Lower leg skin (tissue), 3 donors: ENCODE measurements around the gene PRMT7.

ENCODE experiments used
- CTCF ChIP-seq, 3 donors: fragments of 450-650 bp; IDR thresholded peaks; one replicate each; pipeline ENCODE4 v1.5.1; 2016; ENCODE audit warnings: antibody characterized with exemption in 3 of 3, mild to moderate bottlenecking in 3 of 3, moderate library complexity in 2 of 3
- POLR2A ChIP-seq, 2 donors: fragments of 450-650 bp; IDR thresholded peaks; one replicate each; pipeline ENCODE4 v1.6.1; 2016 to 2017; ENCODE audit warnings: antibody characterized with exemption in 2 of 2, mild to moderate bottlenecking in 1 of 2, moderate library complexity in 1 of 2

DNA sequence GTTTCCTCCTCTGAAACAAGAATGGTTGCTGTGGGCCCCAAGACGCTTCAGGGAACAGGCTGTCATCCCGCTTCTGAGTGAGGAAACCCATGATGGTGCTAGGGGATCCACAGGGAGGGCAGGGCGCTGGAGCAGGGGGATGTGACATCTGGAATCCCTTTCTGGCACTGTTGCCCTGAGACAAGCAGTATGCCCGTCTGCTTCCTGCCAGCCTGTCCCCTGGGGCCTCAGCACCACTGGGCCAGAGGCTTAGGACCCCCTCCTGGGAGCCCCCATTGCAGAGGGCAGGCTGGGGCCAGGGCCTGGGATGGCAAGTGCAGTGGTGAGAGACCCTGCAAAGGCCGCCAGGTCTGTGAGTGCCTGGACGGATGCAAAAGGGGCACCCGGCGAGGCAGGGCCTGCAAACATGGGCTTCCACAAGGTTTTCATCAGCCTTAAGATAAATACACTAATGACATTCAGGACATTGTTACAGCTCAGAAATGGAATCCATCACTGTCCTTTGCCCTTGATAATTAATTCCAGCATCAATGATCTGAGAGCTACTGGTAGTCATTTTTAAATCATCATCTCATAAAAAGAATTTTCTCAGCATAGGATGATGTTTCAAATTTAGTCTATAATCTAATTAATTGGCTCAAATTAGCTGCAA, 51.6 kb downstream of the PRMT7 start:
- no peak for TF ChIP-seq POLR2A (IDR thresholded peaks at IDR 0.05)
- no peak for TF ChIP-seq CTCF (IDR thresholded peaks at IDR 0.05)
